Lower leg skin (tissue), 3 donors: Measurements from ENCODE around the gene LKAAEAR1.

Experiments used
- CTCF ChIP-seq, 3 donors: fragments of 450-650 bp; IDR thresholded peaks; one replicate each; pipeline ENCODE4 v1.5.1; 2016; ENCODE audit warnings: antibody characterized with exemption in 3 of 3, mild to moderate bottlenecking in 3 of 3, moderate library complexity in 2 of 3
- POLR2A ChIP-seq, 2 donors: fragments of 450-650 bp; IDR thresholded peaks; one replicate each; pipeline ENCODE4 v1.6.1; 2016 to 2017; ENCODE audit warnings: antibody characterized with exemption in 2 of 2, mild to moderate bottlenecking in 1 of 2, moderate library complexity in 1 of 2

- TF ChIP-seq CTCF (IDR thresholded peaks at IDR 0.05) (no peak), POLR2A (IDR thresholded peaks at IDR 0.05) (no peak)
Observed at GRCh38 chr20:64051033-64051452, 33.2 kb downstream of the LKAAEAR1 start.
